Measurements from ENCODE around the gene CARMIL1. TPM values are rescaled to one million over a fixed set of nuclear protein-coding genes. Genes with fewer than 3 reads are reported as not detected.

Gene CARMIL1
- total RNA-seq, 4 donors from 2014 or later: 13.6 to 33.2 (median 22.2) TPM

DNA sequence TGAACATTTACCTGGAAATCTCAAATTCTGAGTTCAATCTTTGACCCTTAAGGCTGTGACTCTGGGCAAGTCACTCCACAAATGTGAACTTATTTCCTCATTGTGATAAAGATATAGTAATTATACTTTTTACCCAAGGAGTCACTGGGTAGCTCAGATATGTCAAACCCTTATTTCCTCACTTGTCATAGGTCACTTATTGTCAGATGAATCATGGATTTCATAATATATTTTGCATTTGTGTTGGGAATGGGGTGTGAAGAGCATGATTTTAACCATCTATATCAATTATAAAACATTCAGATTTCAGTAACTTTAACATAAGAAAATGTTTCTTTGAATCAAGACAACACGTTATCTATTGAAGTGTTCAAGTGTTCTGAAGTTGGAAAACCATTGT is 3.7 kb upstream of the CARMIL1 start:
- H3K36me3 ChIP-seq: no peaks in the 10 kb centered on the region
- no peak overlapping the region for H3K27ac ChIP-seq
- H3K4me1 ChIP-seq: peaks cover 25% of the 10 kb centered on the region
- no peak overlapping the region for H3K4me3 ChIP-seq
- H3K9me3 ChIP-seq: no peaks in the 10 kb centered on the region
- 74% methylated on average over 1 of the region's 1 CpG for WGBS
- H3K27me3 ChIP-seq: no peaks in the 10 kb centered on the region
- no peak for DNase-seq (ENCODE audit: low spot score in 2 of 2)
- TF ChIP-seq POLR2A (IDR thresholded peaks at IDR 0.05): no peak
- TF ChIP-seq POLR2AphosphoS5 (IDR thresholded peaks at IDR 0.05): no peak
- no peak for TF ChIP-seq EP300 (IDR thresholded peaks at IDR 0.05)
- TF ChIP-seq, protein P1, sequence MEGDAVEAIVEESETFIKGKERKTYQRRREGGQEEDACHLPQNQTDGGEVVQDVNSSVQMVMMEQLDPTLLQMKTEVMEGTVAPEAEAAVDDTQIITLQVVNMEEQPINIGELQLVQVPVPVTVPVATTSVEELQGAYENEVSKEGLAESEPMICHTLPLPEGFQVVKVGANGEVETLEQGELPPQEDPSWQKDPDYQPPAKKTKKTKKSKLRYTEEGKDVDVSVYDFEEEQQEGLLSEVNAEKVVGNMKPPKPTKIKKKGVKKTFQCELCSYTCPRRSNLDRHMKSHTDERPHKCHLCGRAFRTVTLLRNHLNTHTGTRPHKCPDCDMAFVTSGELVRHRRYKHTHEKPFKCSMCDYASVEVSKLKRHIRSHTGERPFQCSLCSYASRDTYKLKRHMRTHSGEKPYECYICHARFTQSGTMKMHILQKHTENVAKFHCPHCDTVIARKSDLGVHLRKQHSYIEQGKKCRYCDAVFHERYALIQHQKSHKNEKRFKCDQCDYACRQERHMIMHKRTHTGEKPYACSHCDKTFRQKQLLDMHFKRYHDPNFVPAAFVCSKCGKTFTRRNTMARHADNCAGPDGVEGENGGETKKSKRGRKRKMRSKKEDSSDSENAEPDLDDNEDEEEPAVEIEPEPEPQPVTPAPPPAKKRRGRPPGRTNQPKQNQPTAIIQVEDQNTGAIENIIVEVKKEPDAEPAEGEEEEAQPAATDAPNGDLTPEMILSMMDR (IDR thresholded peaks at IDR 0.05): no peak

DNA sequence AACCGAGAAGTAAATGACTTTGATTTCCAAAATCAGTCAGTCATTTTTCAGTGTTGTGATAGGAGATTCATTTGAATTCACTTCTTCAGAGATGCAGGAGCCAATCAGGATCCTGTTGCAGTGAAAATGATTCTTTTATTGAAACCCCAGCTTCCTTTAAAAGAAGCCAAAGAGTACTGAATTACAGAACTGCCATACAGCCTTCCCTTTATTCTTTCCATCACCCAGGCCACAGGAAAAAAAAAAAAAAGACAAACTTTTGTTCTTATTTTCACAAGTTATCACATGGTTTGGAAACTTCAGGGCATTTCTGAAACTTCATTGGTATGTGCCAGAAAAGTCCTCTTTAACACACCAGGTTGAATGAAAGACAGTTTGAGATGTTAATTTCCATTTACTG is 1.8 kb upstream of the CARMIL1 start:
- H3K27me3 ChIP-seq: no peaks in the 10 kb centered on the region
- peaks cover 36% of the 10 kb centered on the region for H3K4me1 ChIP-seq
- no peak overlapping the region for H3K27ac ChIP-seq
- no peak for DNase-seq (ENCODE audit: low spot score in 2 of 2)
- no peaks in the 10 kb centered on the region for H3K36me3 ChIP-seq
- no peak overlapping the region for H3K4me3 ChIP-seq
- TF ChIP-seq, protein P1 (IDR thresholded peaks at IDR 0.05): no peak
- TF ChIP-seq POLR2AphosphoS5 (IDR thresholded peaks at IDR 0.05) (no peak), EP300 (IDR thresholded peaks at IDR 0.05) (no peak), POLR2A (IDR thresholded peaks at IDR 0.05) (no peak)
- H3K9me3 ChIP-seq: no peaks in the 10 kb centered on the region
- WGBS: 68% methylated on average over 1 of the region's 1 CpG

DNA sequence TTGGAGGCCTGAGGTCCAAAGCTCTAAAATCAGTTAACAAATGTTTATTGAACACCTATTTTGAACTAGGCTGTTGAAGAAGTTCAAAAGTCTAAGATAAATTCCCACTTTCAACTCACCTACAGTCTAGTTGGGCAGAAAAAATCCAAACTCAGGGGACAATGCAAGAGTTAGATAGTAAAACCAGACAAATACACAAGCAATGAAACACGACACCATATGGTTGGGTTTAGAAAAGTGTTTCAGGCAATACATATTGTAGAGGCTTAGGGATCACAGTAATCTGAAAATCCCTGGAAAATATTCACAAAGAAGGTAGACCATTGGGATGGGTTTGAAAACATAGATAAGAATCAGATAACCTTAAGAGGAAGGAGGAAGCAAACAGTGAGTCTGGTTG is 1.3 kb upstream of the CARMIL1 start:
- H3K27ac ChIP-seq: no peak overlapping the region
- no peak for DNase-seq (ENCODE audit: low spot score in 2 of 2)
- H3K36me3 ChIP-seq: no peaks in the 10 kb centered on the region
- no peak for TF ChIP-seq POLR2A (IDR thresholded peaks at IDR 0.05)
- TF ChIP-seq, protein P1 (IDR thresholded peaks at IDR 0.05): no peak
- TF ChIP-seq POLR2AphosphoS5 (IDR thresholded peaks at IDR 0.05): no peak
- no peak for TF ChIP-seq EP300 (IDR thresholded peaks at IDR 0.05)
- H3K4me1 ChIP-seq: peaks cover 36% of the 10 kb centered on the region
- no peak overlapping the region for H3K4me3 ChIP-seq
- no peaks in the 10 kb centered on the region for H3K9me3 ChIP-seq
- 97% methylated on average over 1 of the region's 1 CpG for WGBS
- H3K27me3 ChIP-seq: no peaks in the 10 kb centered on the region

DNA sequence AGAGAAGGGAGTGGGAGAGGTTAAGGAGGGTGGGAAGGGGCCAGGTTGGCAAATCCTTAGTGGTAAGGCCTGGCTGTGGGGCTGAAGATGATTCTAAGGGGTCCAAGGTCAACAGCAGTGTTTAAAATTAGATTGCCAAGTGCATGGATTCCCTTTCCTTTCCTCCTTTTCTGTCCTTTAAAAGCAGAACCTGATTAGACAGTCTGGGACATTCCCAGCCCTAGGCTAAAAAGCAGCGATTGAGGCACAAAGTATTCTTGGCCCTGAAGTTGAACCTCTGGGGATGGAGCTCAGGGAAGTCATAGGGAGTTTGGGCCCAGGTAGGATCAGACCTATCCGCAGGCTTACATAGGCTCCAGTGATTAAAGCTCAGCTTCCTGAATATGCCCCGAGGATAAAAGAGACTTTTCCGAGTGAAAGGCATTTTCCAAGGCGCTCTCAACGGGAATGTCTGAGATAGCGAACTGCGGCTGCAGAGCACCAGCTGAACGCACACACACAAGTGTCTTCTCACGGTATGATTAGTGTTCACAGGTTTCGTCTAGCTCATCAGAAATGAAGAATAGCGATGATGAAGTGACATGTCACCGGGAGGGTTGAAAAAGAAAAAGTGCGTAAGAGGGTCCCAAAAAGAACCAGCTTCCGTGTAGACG is 787 bp upstream of the CARMIL1 start:
- no peaks in the 10 kb centered on the region for H3K9me3 ChIP-seq
- H3K36me3 ChIP-seq: no peaks in the 10 kb centered on the region
- peaks cover 36% of the 10 kb centered on the region for H3K4me1 ChIP-seq
- no peak for DNase-seq (ENCODE audit: low spot score in 2 of 2)
- H3K27me3 ChIP-seq: no peaks in the 10 kb centered on the region
- WGBS: 3% methylated on average over 16 of the region's 16 CpGs
- TF ChIP-seq POLR2A (IDR thresholded peaks at IDR 0.05) (no peak), POLR2AphosphoS5 (IDR thresholded peaks at IDR 0.05) (no peak), EP300 (IDR thresholded peaks at IDR 0.05) (no peak)
- TF ChIP-seq, protein P1 (IDR thresholded peaks at IDR 0.05): no peak
- H3K4me3 ChIP-seq: peak overlapping the region; percentile 78
- H3K27ac ChIP-seq: peak overlapping the region; percentile 83

DNA sequence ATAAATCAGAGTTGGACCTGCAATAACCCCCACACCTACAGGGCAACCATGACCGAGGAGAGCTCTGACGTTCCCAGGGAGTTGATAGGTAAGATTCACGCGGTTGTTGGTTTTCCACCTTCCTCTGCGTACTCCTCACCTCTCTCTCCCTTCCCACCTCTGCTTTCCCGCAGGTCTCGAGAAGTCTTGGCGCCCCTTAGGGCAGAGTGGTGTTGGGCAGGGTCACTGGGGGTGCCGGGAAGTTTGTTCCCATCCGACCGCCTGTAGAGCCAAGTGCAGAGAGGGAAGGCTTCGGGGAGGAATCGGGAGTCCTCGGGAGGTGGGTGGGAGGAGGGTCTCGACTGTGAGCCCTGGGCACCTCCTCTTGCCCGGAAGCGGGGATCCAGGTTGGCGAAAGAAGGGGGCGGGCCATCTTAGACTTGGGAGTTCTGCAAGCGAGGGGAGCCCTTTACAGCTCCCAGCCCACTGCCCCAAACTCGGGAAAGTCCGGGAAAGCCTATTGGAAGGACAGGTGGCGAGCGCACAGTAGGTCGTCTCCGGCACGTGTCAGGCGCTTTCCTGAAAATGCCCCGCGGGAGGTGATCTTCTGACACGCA is 672 bp downstream of the CARMIL1 start:
- peak overlapping the region; percentile 78 for H3K4me3 ChIP-seq
- H3K9me3 ChIP-seq: no peaks in the 10 kb centered on the region
- H3K27ac ChIP-seq: peak overlapping the region; percentile 83
- no peaks in the 10 kb centered on the region for H3K36me3 ChIP-seq
- peak; percentile 71 to 80 for DNase-seq (ENCODE audit: low spot score in 2 of 2)
- under 1% methylated on average over 31 of the region's 31 CpGs for WGBS
- no peaks in the 10 kb centered on the region for H3K27me3 ChIP-seq
- peaks cover 36% of the 10 kb centered on the region for H3K4me1 ChIP-seq
- no peak for TF ChIP-seq POLR2AphosphoS5 (IDR thresholded peaks at IDR 0.05)

All from suprapubic skin (tissue), 4 donors.